SU-DHL-6 (cell line): Measurements from ENCODE around the gene SRP19.

ENCODE experiments used
- H2AFZ ChIP-seq: fragments of 200-600 bp; sonication (generic); 2 replicates; pipeline ENCODE4 v1.6.1; 2014; ENCODE audit warnings: low read depth, mild to moderate bottlenecking, moderate library complexity, mixed read lengths, antibody characterized with exemption, low read length; ENCODE audit not compliant: severe bottlenecking
- H3F3A ChIP-seq: fragments of 200-600 bp; shearing (Covaris generic); 2 replicates; pipeline ENCODE4 v1.6.0; 2016; ENCODE audit warnings: antibody characterized with exemption, mild to moderate bottlenecking; ENCODE audit not compliant: insufficient read depth
- H3K27ac ChIP-seq: fragments of 200-600 bp; sonication (generic); 2 replicates; pipeline ENCODE4 v1.5.1; 2016; ENCODE audit warnings: low read depth, mild to moderate bottlenecking, low read length, moderate library complexity, mixed read lengths
- H3K27me3 ChIP-seq: fragments of 200-600 bp; sonication (generic), shearing (Covaris generic); 2 replicates; pipeline ENCODE4 v1.6.0; 2014; ENCODE audit warnings: mild to moderate bottlenecking, low read length
- H3K36me3 ChIP-seq: fragments of 200-600 bp; sonication (generic); 2 replicates; pipeline ENCODE4 v1.6.1; 2014; ENCODE audit warnings: mild to moderate bottlenecking, low read length, mixed read lengths
- H3K4me2 ChIP-seq: fragments of 300-600, 200-600 bp; shearing (Covaris generic), sonication (generic); 2 replicates; pipeline ENCODE4 v1.6.0; 2014; ENCODE audit warnings: low read length, low read depth, mild to moderate bottlenecking; ENCODE audit not compliant: poor library complexity, severe bottlenecking
- H3K4me3 ChIP-seq: fragments of 200-600 bp; sonication (generic); 2 replicates; pipeline ENCODE4 v1.5.1; 2014; ENCODE audit warnings: antibody characterized with exemption, low read length, mild to moderate bottlenecking, mixed read lengths; ENCODE audit not compliant: insufficient read depth, poor library complexity, severe bottlenecking
- H3K79me2 ChIP-seq: fragments of 200-600 bp; sonication (generic); 2 replicates; pipeline ENCODE4 v1.6.1; 2014; ENCODE audit warnings: mild to moderate bottlenecking, low read length, moderate library complexity; ENCODE audit not compliant: insufficient read depth
- H3K9ac ChIP-seq: fragments of 200-600 bp; sonication (generic); 2 replicates; pipeline ENCODE4 v1.7.0; 2014; ENCODE audit warnings: mild to moderate bottlenecking, low read length
- H3K9me2 ChIP-seq: fragments of 200-600 bp; sonication (generic); replicated peaks from 2 replicates; pipeline ENCODE4 v1.6.1; 2014; ENCODE audit warnings: low read length; ENCODE audit not compliant: insufficient read depth
- H3K9me3 ChIP-seq: fragments of 200-600 bp; sonication (generic); 2 replicates; pipeline ENCODE4 v1.6.1; 2014; ENCODE audit warnings: low read length, mixed read lengths; ENCODE audit not compliant: insufficient read depth
- H4K20me1 ChIP-seq: fragments of 200-600 bp; sonication (generic); 2 replicates; pipeline ENCODE4 v1.6.1; 2014; ENCODE audit warnings: low read depth, mild to moderate bottlenecking, antibody characterized with exemption, low read length, moderate library complexity, mixed read lengths
- CTCF ChIP-seq: fragments of 200-600 bp; sonication (generic); IDR thresholded peaks from one replicate; pipeline ENCODE4 v1.5.1; 2017; ENCODE audit warnings: antibody characterized with exemption, mild to moderate bottlenecking, low read length, moderate library complexity; ENCODE audit not compliant: insufficient read depth, poor library complexity, severe bottlenecking
- EZH2phosphoT487 ChIP-seq: fragments of 200-600 bp; sonication (generic), shearing (Covaris generic); conservative IDR thresholded peaks from 2 replicates; pipeline ENCODE4 v1.6.1; 2018; ENCODE audit warnings: mild to moderate bottlenecking, antibody characterized with exemption, low read length, moderate library complexity, mixed read lengths

Gene SRP19

GRCh38 chr5:112878760-112879159, 17.7 kb downstream of the SRP19 start:
- no peak for TF ChIP-seq EZH2phosphoT487
- TF ChIP-seq CTCF = no peak
- Histone ChIP-seq H2AFZ (no peak overlapping the region), H3K9ac (no peak overlapping the region), H3K79me2 (no peaks in the 10 kb centered on the region), H3K27me3 (no peaks in the 10 kb centered on the region), H3K27ac (no peak overlapping the region), H3F3A (peaks cover 21% of the 10 kb centered on the region; the same call in 1 of the 2 replicates), H3K9me3 (no peaks in the 10 kb centered on the region), H3K4me2 (no peak overlapping the region), H3K36me3 (peaks cover 12% of the 10 kb centered on the region; the same call in 1 of the 2 replicates), H3K4me3 (no peak overlapping the region), H4K20me1 (no peaks in the 10 kb centered on the region; the same call in 1 of the 2 replicates), H3K9me2 (no peaks in the 10 kb centered on the region)

GRCh38 chr5:112880219-112880964, 19.3 kb downstream of the SRP19 start:
- no peak for TF ChIP-seq EZH2phosphoT487
- TF ChIP-seq CTCF = no peak
- H3K9me3 ChIP-seq = no peaks in the 10 kb centered on the region
- H3K36me3 ChIP-seq = peaks cover 19% of the 10 kb centered on the region; the same call in 1 of the 2 replicates
- no peak overlapping the region for H3K4me3 ChIP-seq
- no peaks in the 10 kb centered on the region for H3K9me2 ChIP-seq
- H4K20me1 ChIP-seq = no peaks in the 10 kb centered on the region; the same call in 1 of the 2 replicates
- no peak overlapping the region for H2AFZ ChIP-seq
- H3K9ac ChIP-seq = no peak overlapping the region
- no peaks in the 10 kb centered on the region; the same call in 1 of the 2 replicates for H3K79me2 ChIP-seq
- H3F3A ChIP-seq = peaks cover 21% of the 10 kb centered on the region; the same call in 1 of the 2 replicates
- no peaks in the 10 kb centered on the region for H3K27me3 ChIP-seq
- no peak overlapping the region for H3K4me2 ChIP-seq
- no peak overlapping the region for H3K27ac ChIP-seq

GRCh38 chr5:112883192-112883591, 22.1 kb downstream of the SRP19 start:
- H3K27me3 ChIP-seq = no peaks in the 10 kb centered on the region
- H3K9me2 ChIP-seq = no peaks in the 10 kb centered on the region
- peaks cover 25% of the 10 kb centered on the region; the same call in 1 of the 2 replicates for H3K36me3 ChIP-seq
- no peak overlapping the region for H3K9ac ChIP-seq
- no peaks in the 10 kb centered on the region for H3K9me3 ChIP-seq
- no peak overlapping the region for H3K4me3 ChIP-seq
- TF ChIP-seq CTCF = no peak
- no peak for TF ChIP-seq EZH2phosphoT487
- no peaks in the 10 kb centered on the region; the same call in 1 of the 2 replicates for H3K79me2 ChIP-seq
- H3K4me2 ChIP-seq = no peak overlapping the region
- peaks cover 7% of the 10 kb centered on the region; the same call in 1 of the 2 replicates for H3F3A ChIP-seq
- no peak overlapping the region for H3K27ac ChIP-seq
- no peaks in the 10 kb centered on the region; the same call in 1 of the 2 replicates for H4K20me1 ChIP-seq
- H2AFZ ChIP-seq = no peak overlapping the region
